ENCODE results near the gene SLX4IP. TPM values are rescaled to one million over a fixed set of nuclear protein-coding genes. Genes with fewer than 3 reads are reported as not detected.
A peak's percentile ranks its signal among the peaks of the same experiment; 100 is the strongest.

The SLX4IP gene
- polyA plus RNA-seq, 1 experiment = 2.8 TPM

GRCh38 chr20:10668677-10669368 lies 233.7 kb downstream of the SLX4IP start:
- CTCF ChIA-PET = no interaction called here
- Histone ChIP-seq H3K9me3 (ENCODE audit: control insufficient read depth, insufficient read depth, low read length) (no peaks in the 10 kb centered on the region; the same call in 1 of the 2 replicates), H3K27me3 (ENCODE audit: control insufficient read depth, insufficient read depth, low read length) (no peaks in the 10 kb centered on the region), H3K4me3 (ENCODE audit: low read depth, low read length) (no peak overlapping the region), H3K27ac (ENCODE audit: low read depth, low read length) (no peak overlapping the region)
- POLR2A ChIA-PET = no interaction called here
- no peak for TF ChIP-seq CTCF (IDR thresholded peaks at IDR 0.05; ENCODE audit: low read depth, low read length)
- DNase-seq (ENCODE audit: low read depth, low spot score) = no peak

- POLR2A ChIA-PET = no interaction called here
These were observed 234.8 kb downstream of the SLX4IP start for GRCh38 chr20:10669843-10670446.

GRCh38 chr20:10670501-10671220 lies 235.6 kb downstream of the SLX4IP start:
- H3K27me3 ChIP-seq (ENCODE audit: control insufficient read depth, insufficient read depth, low read length) = no peaks in the 10 kb centered on the region
- H3K27ac ChIP-seq (ENCODE audit: low read depth, low read length) = peak overlapping the region; percentile 81
- peak overlapping the region; percentile 88 for H3K4me3 ChIP-seq (ENCODE audit: low read depth, low read length)
- DNase-seq (ENCODE audit: low read depth, low spot score) = no peak
- POLR2A ChIA-PET = interaction anchor here (0.8 to 2.4 kb wide), 12 partner anchors 11 to 597 kb away, joined by 3 to 13 read pairs (median 6); partner anchors contain the start of genes MKKS and SLX4IP
- H3K9me3 ChIP-seq (ENCODE audit: control insufficient read depth, insufficient read depth, low read length) = no peaks in the 10 kb centered on the region; the same call in 1 of the 2 replicates
- CTCF ChIA-PET = interaction anchor here (0.7 to 2.3 kb wide), 49 partner anchors 8 to 875 kb away, joined by 3 to 21 read pairs (median 4); partner anchors contain the start of genes MKKS and SLX4IP
- TF ChIP-seq CTCF (IDR thresholded peaks at IDR 0.05; ENCODE audit: low read depth, low read length) = no peak

More at GRCh38 chr20:10669843-10670446, 234.8 kb downstream of the SLX4IP start:
- H3K4me3 ChIP-seq (ENCODE audit: low read depth, low read length) = peak overlapping the region; percentile 88
- H3K27me3 ChIP-seq (ENCODE audit: control insufficient read depth, insufficient read depth, low read length) = no peaks in the 10 kb centered on the region
- no peak for DNase-seq (ENCODE audit: low read depth, low spot score)
- no peak overlapping the region for H3K27ac ChIP-seq (ENCODE audit: low read depth, low read length)
- no peak for TF ChIP-seq CTCF (IDR thresholded peaks at IDR 0.05; ENCODE audit: low read depth, low read length)
- H3K9me3 ChIP-seq (ENCODE audit: control insufficient read depth, insufficient read depth, low read length) = no peaks in the 10 kb centered on the region; the same call in 1 of the 2 replicates
- CTCF ChIA-PET = interaction anchor here (0.6 to 2.3 kb wide), 7 partner anchors 9 to 692 kb away, joined by 3 to 15 read pairs (median 4); no protein-coding TSS in a partner anchor

- Histone ChIP-seq H3K27ac (ENCODE audit: low read depth, low read length) (peak overlapping the region; percentile 81), H3K4me3 (ENCODE audit: low read depth, low read length) (peak overlapping the region; percentile 88), H3K27me3 (ENCODE audit: control insufficient read depth, insufficient read depth, low read length) (no peaks in the 10 kb centered on the region), H3K9me3 (ENCODE audit: control insufficient read depth, insufficient read depth, low read length) (no peaks in the 10 kb centered on the region; the same call in 1 of the 2 replicates)
- TF ChIP-seq CTCF (IDR thresholded peaks at IDR 0.05; ENCODE audit: low read depth, low read length) = peak; percentile 83
- DNase-seq (ENCODE audit: low read depth, low spot score) = peak; percentile 90
- ChIA-PET POLR2A (interaction anchor here (0.6 to 2.4 kb wide), 22 partner anchors 12 to 680 kb away, joined by 3 to 13 read pairs (median 4); partner anchors contain the start of genes MKKS and SLX4IP), CTCF (interaction anchor here (0.7 to 2.3 kb wide), 51 partner anchors 9 to 875 kb away, joined by 3 to 21 read pairs (median 4); partner anchors contain the start of genes MKKS and SLX4IP)
These were observed 236.3 kb downstream of the SLX4IP start for GRCh38 chr20:10671221-10671918.
